ENCODE data around the gene TLE2. TPM values are rescaled to one million over a fixed set of nuclear protein-coding genes. Genes with fewer than 3 reads are reported as not detected.

The TLE2 gene
- total RNA-seq, 3 donors from 2014 or later (not counting 1 experiment from before 2014, with no cell fraction given), result 6.1 to 8.8 (median 8.2) TPM

DNA sequence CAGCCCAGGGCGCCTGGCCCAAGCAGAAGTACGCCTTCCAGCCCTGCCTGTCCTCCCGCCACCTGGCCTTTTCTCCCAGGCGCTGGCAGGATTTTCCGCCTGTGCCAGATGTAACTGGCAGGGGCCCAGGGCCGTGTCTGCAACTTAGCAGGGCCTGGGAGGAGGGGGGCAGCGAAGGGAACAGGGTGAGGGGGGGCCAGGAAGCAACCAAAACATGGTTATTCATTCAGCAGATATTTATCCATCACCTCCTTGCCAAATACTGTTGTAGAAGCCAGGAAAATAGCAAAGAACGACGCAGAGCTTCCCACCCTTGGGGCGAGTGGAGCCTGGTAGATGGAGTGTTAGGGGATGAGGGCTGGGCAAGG is 46.1 kb downstream of the TLE2 start:
- no peaks in the 10 kb centered on the region for H3K9me3 Mint-ChIP-seq
- H3K4me1 ChIP-seq (ENCODE audit: control insufficient read depth, insufficient read depth, low read length), result peaks cover 5% of the 10 kb centered on the region
- 31% methylated on average over 9 of the region's 10 CpGs for WGBS (ENCODE audit: insufficient coverage)
- peaks cover 0 to 5% of the 10 kb centered on the region in 2 donors for H3K4me1 Mint-ChIP-seq
- DNase-seq, result no peak
- H3K9me3 ChIP-seq (ENCODE audit: control insufficient read depth, insufficient read depth, low read length), result no peaks in the 10 kb centered on the region
- H3K36me3 ChIP-seq (ENCODE audit: control insufficient read depth, insufficient read depth, low read length), result no peaks in the 10 kb centered on the region
- intact Hi-C loops (cut with micrococcal nuclease), result no loop called here
- H3K4me3 Mint-ChIP-seq, result no peak overlapping the region
- H3K27me3 ChIP-seq (ENCODE audit: control insufficient read depth, insufficient read depth, low read length), result peaks cover 3% of the 10 kb centered on the region
- H3K27ac ChIP-seq (ENCODE audit: low read length), result no peak overlapping the region
- no peak for ATAC-seq
- peaks cover 8 to 20% of the 10 kb centered on the region in 2 donors for H3K27me3 Mint-ChIP-seq (ENCODE audit: low read depth in 2 of 2)
- TF ChIP-seq, protein P1, sequence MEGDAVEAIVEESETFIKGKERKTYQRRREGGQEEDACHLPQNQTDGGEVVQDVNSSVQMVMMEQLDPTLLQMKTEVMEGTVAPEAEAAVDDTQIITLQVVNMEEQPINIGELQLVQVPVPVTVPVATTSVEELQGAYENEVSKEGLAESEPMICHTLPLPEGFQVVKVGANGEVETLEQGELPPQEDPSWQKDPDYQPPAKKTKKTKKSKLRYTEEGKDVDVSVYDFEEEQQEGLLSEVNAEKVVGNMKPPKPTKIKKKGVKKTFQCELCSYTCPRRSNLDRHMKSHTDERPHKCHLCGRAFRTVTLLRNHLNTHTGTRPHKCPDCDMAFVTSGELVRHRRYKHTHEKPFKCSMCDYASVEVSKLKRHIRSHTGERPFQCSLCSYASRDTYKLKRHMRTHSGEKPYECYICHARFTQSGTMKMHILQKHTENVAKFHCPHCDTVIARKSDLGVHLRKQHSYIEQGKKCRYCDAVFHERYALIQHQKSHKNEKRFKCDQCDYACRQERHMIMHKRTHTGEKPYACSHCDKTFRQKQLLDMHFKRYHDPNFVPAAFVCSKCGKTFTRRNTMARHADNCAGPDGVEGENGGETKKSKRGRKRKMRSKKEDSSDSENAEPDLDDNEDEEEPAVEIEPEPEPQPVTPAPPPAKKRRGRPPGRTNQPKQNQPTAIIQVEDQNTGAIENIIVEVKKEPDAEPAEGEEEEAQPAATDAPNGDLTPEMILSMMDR (IDR thresholded peaks at IDR 0.05), result no peak
- H3K27ac Mint-ChIP-seq, result no peak overlapping the region
- H3K36me3 Mint-ChIP-seq, result no peaks in the 10 kb centered on the region
- H3K4me3 ChIP-seq (ENCODE audit: low read length), result no peak overlapping the region

DNA sequence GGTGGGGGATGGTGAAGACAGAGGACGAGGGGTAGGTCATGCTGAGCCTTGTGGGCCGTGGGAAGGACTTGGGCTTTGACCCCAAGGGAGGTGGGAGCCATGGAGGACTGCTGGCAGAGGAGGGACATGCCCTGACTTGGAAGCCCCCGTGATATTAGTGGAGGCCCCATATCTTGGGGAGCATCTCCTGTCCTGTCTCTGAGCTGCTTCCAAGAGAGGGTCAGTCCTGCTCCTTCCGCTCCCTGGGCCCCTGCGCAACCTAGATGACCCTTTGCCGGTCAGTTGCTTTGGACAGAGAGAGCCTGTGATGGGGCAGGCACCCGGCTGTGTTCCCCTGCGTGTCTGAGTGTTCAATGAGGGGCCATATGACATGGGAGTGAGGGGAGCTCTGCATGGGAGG is 46.5 kb downstream of the TLE2 start:
- WGBS (ENCODE audit: insufficient coverage), result 72% methylated on average over 8 of the region's 8 CpGs
- Mint-ChIP-seq H3K27me3 (ENCODE audit: low read depth in 2 of 2) (peaks cover 8 to 20% of the 10 kb centered on the region in 2 donors), H3K4me3 (no peak overlapping the region), H3K9me3 (no peaks in the 10 kb centered on the region), H3K36me3 (no peaks in the 10 kb centered on the region), H3K27ac (no peak overlapping the region), H3K4me1 (peaks cover 0 to 9% of the 10 kb centered on the region in 2 donors)
- peaks cover 3% of the 10 kb centered on the region for H3K27me3 ChIP-seq (ENCODE audit: control insufficient read depth, insufficient read depth, low read length)
- H3K9me3 ChIP-seq (ENCODE audit: control insufficient read depth, insufficient read depth, low read length), result no peaks in the 10 kb centered on the region
- H3K4me3 ChIP-seq (ENCODE audit: low read length), result no peak overlapping the region
- no peaks in the 10 kb centered on the region for H3K36me3 ChIP-seq (ENCODE audit: control insufficient read depth, insufficient read depth, low read length)
- peaks cover 9% of the 10 kb centered on the region for H3K4me1 ChIP-seq (ENCODE audit: control insufficient read depth, insufficient read depth, low read length)
- TF ChIP-seq, protein P1 (IDR thresholded peaks at IDR 0.05), result no peak
- intact Hi-C loops (cut with micrococcal nuclease), result no loop called here
- ATAC-seq, result no peak
- no peak overlapping the region for H3K27ac ChIP-seq (ENCODE audit: low read length)
- no peak for DNase-seq

DNA sequence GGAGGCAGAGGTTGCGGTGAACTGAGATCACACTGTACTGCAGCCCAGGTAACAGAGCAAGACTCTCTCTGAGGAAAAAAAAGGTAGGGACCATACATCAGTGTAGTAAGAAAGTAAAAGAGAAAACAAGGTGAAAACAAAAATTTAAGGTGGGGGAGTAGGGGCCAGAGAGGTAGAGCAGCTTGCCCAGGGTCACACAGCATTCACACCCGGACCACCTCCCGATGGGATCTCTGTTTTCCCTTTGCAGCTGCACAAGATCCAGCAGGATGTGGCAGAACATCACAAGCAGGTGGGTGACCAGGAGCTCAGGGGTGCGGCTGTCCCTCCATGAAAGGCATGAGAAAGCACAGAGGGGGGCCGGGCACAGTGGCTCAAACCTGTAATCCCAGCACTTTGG is 47.2 kb downstream of the TLE2 start:
- DNase-seq (no peak), ATAC-seq (no peak)
- intact Hi-C loops (cut with micrococcal nuclease), result no loop called here
- Mint-ChIP-seq H3K27ac (no peak overlapping the region), H3K4me1 (peaks cover 2 to 15% of the 10 kb centered on the region in 2 donors), H3K36me3 (no peaks in the 10 kb centered on the region), H3K4me3 (no peak overlapping the region), H3K27me3 (ENCODE audit: low read depth in 2 of 2) (peaks cover 8 to 20% of the 10 kb centered on the region in 2 donors), H3K9me3 (no peaks in the 10 kb centered on the region)
- peaks cover 3% of the 10 kb centered on the region for H3K27me3 ChIP-seq (ENCODE audit: control insufficient read depth, insufficient read depth, low read length)
- no peaks in the 10 kb centered on the region for H3K36me3 ChIP-seq (ENCODE audit: control insufficient read depth, insufficient read depth, low read length)
- H3K4me3 ChIP-seq (ENCODE audit: low read length), result no peak overlapping the region
- no peaks in the 10 kb centered on the region for H3K9me3 ChIP-seq (ENCODE audit: control insufficient read depth, insufficient read depth, low read length)
- WGBS (ENCODE audit: insufficient coverage), result 90% methylated on average over 5 of the region's 5 CpGs
- TF ChIP-seq, protein P1 (IDR thresholded peaks at IDR 0.05), result no peak
- H3K4me1 ChIP-seq (ENCODE audit: control insufficient read depth, insufficient read depth, low read length), result peaks cover 16% of the 10 kb centered on the region
- H3K27ac ChIP-seq (ENCODE audit: low read length), result no peak overlapping the region

DNA sequence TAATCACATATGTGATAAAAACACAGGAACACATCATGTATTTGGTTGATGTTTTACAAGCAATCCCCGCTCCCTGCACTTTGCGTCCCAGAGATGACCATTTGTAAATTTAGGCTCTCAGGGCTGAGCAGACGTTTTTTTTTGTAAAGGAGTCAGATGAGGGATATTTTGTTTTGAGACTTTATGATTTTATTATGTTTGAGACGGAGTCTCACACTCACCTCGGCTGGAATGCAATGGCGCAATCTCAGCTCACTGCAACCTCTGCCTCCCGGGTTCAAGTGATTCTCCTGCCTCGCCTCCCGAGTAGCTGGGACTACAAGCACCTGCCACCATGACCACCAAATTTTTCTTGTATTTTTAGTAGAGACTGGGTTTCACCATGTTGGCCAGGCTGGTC is 50.3 kb downstream of the TLE2 start:
- intact Hi-C loops (cut with micrococcal nuclease), result loop anchor here (10.0 kb wide), 1 partner anchor 56 kb away; no protein-coding TSS in a partner anchor
- H3K36me3 ChIP-seq (ENCODE audit: control insufficient read depth, insufficient read depth, low read length), result no peaks in the 10 kb centered on the region

More for the DNA sequence above, 50.3 kb downstream of the TLE2 start:
- ATAC-seq (no peak), DNase-seq (no peak)
- peaks cover 8 to 25% of the 10 kb centered on the region in 2 donors for H3K27me3 Mint-ChIP-seq (ENCODE audit: low read depth in 2 of 2)
- Histone ChIP-seq H3K9me3 (ENCODE audit: control insufficient read depth, insufficient read depth, low read length) (no peaks in the 10 kb centered on the region), H3K4me1 (ENCODE audit: control insufficient read depth, insufficient read depth, low read length) (peaks cover 24% of the 10 kb centered on the region), H3K27me3 (ENCODE audit: control insufficient read depth, insufficient read depth, low read length) (peaks cover 1% of the 10 kb centered on the region), H3K4me3 (ENCODE audit: low read length) (no peak overlapping the region), H3K27ac (ENCODE audit: low read length) (no peak overlapping the region)
- WGBS (ENCODE audit: insufficient coverage), result 96% methylated on average over 8 of the region's 9 CpGs
- TF ChIP-seq, protein P1 (IDR thresholded peaks at IDR 0.05), result no peak
- H3K9me3 Mint-ChIP-seq, result no peaks in the 10 kb centered on the region
- H3K36me3 Mint-ChIP-seq, result no peaks in the 10 kb centered on the region
- H3K4me1 Mint-ChIP-seq, result peaks cover 10 to 29% of the 10 kb centered on the region in 2 donors
- no peak overlapping the region for H3K4me3 Mint-ChIP-seq
- H3K27ac Mint-ChIP-seq, result no peak overlapping the region
